GM21367 (cell line): Measurements from ENCODE around the gene TAF3.

Experiments
- ATAC-seq: cut with Tn5 transposase; IDR thresholded peaks from one replicate; pipeline ENCODE4 v1.9.1; 2021; ENCODE audit not compliant: unreplicated experiment

The TAF3 gene

DNA sequence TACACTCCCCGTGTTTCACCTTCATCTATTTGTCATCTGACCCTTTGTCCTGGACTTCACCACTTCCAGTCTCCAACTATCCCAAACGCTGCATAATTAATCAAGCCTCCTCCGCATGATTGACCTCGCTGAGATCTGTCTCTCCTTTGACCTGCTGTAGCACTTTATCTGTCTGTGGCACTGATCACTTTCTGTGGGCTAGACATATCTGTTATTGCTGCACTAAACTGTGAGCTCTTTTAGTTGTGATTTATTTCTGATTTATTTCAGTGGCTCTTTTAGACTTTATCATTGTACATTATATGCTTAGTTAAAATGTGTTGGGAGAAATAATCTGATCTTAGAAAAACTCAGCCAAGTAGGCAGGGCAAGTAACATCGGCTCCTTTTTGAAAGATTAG lies 144.3 kb downstream of the TAF3 start:
- ATAC-seq: no peak

- ATAC-seq: no peak
These were observed 147.2 kb downstream of the TAF3 start for GRCh38 chr10:7965457-7965856.

GRCh38 chr10:7967035-7967434 lies 148.7 kb downstream of the TAF3 start:
- ATAC-seq: no peak

DNA sequence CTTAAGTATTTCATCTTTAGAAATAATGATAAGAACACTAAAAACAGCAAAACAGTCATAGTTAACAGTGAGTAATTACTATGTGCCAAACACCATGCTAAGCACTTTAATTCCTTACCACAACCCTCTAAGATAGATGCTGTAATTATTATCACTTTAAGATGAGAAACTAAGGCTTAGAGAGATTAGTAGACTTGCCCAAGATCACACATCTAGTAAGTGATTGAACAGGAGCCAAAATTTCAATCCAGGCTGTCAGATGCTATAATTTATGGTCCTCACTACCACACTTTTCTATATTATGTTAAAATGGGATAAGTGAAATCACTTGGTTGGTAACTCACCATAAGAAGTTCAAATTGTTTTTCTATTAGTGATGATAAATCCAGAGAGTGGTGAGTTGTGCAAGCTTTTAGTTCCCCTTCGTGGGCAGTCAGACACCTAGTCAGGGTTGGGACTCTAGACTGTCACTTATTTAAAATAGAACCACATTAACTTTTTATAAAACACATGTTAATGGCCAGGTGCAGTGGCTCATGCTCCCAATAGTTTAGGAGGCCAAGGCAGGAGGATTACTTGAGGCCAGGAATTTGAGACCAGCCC lies 150.3 kb downstream of the TAF3 start:
- no peak for ATAC-seq

DNA sequence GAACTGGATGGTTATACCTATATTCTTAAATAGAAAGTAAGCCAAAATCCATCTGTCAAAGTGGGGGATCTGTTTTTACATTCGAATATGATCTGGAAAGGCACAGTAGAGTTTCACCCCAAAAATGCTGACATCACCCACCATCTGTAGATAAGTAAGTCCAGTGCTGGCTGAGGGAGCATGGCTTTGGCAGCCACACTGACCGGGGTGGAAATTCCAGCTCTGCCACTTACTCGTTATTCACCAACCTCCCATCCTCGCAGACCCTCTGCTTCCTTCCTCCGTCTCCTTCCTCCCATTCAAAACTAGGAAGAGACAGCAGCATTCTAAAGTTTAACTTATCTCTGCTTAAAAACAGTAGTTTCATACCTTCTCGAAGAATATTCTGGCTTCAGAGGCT lies 151.3 kb downstream of the TAF3 start:
- no peak for ATAC-seq

DNA sequence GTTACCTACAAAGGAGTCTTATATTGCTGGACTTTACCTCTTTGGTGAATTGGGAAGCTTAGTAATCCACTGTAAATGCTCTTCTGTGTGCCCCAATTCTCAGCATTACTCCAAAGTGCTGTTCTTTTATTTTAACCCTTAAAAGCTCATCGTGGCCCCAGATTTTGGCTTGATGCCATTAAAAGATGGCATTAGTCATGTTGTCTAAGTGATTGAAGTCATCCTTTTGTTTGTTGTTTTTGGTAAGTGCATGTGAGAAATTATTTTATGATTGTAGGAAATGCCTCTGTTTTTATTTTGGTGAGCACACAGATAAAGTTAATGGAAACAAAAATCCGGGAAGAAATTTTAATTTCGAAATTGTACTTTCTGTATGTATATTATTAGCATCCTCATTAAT lies 153.6 kb downstream of the TAF3 start:
- ATAC-seq: no peak

DNA sequence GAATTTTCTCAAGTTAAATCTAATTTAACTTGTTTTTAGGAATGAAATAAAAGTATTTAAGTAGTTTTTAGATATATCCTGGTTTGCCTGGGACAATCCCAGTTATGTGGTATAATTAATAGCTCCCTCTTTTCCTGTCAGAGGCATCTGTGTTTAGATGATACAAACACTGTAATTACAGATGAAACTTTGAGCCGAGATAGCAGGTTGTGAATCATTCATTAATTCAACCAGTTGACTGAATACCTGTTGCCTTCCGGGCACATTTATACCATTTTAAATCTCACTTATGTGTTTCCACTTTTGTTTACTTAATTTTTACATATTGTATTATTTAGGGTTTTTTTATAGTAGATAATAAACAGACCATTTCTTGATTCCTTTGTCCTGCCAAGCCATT lies 154.1 kb downstream of the TAF3 start:
- ATAC-seq: no peak

DNA sequence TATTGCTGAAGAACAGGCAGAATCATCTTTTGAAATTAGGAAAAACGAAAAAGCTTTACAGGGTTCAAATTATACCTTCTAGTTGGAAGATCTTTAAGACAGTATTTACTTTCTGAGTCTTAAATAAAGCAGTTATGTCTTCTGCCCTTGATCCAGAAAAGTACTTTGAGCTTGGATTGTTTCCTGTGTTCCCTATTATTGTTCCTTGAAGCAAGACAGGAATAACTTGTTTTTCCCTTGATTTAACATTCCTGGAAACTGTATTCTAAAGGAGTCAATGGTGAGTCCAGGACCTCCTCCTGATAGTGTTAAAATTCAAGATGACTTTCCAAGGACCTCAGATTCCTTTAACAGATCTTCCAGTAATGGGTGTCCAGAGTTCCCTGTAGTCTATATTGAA lies 161.9 kb downstream of the TAF3 start:
- no peak for ATAC-seq

DNA sequence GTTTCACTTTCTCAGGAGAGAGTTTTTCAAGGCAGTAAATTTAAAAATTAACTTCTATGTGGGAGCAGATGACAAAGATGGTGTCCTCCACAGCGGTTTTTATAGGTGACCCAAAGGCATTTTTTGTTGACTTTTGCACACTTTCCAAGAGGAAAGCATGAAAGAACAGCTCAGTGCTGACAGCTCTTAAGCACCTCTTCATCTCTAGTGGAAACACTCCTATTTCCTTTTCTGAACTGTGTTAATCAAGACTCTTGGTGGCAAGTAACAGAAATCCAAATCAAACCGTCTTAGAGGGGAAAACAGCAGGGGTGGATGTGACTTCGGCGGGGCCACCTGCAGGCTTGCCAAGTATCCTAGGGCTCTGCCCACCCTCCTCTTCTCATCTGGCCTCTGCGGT lies 164.4 kb downstream of the TAF3 start:
- no peak for ATAC-seq

DNA sequence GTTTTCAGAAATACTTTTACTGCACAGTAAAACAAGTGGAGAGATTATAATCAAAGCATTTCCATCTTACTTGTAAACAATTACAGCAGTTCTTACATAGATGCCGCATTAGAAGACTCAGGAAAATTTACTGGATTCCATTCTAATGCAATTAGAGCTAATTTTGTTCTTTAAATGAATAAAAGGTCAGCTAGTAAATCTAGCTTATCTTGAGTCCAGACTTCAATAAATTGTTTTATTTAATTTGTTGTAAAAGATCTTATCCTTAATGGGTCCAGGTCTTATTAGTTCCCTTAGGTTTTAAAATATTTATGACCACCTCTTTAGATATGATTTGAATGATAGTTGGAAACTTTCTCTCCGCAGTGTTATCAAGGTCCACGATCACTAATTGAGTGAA lies 166.0 kb downstream of the TAF3 start:
- no peak for ATAC-seq

DNA sequence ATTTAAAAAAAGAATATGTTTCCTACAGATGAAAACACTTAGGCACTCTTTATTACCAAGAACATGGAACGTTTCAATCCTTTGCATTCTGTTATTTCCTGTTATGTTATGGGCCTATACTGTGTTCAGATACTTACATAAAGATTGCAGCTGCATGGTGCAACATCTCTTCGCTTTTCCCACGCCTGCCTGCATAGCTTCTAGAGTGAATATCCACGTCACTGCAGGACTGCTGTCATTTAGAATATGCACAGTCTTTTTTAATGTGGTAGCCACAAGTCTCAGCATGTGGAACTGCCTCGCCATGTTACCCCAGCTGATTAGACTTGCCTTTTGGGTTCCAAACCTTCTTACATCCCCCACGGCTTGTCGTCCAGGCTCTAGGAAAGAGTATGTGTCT lies 166.6 kb downstream of the TAF3 start:
- no peak for ATAC-seq

GRCh38 chr10:7986851-7987250 lies 168.5 kb downstream of the TAF3 start:
- no peak for ATAC-seq

- no peak for ATAC-seq
These were observed 170.7 kb downstream of the TAF3 start for GRCh38 chr10:7988989-7989388.

DNA sequence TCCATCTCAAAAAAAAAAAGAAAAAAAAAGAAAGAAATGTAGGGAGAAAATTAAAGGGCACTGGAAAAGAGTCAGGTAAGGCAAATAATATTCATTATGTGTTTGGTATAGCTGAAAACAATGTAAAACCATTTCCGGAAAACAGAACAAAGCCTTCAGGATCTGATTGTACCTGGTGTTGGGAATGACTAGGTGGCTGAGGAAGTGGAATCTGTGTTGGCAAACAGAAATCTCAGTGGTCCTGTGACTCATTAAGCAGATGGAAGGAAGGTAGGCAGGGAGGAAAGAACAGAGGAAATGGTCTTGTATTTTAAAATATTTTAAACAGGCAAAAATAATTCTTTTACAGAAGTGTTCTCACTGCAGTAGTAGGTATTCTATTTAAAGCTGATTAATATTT lies 180.5 kb downstream of the TAF3 start:
- ATAC-seq: no peak

GRCh38 chr10:8004469-8005000 lies 186.2 kb downstream of the TAF3 start:
- no peak for ATAC-seq

- no peak for ATAC-seq
These were observed 188.1 kb downstream of the TAF3 start for GRCh38 chr10:8006274-8006999.

- no peak for ATAC-seq
These were observed 190.7 kb downstream of the TAF3 start for GRCh38 chr10:8009031-8009430.

- no peak for ATAC-seq
These were observed 194.7 kb downstream of the TAF3 start for GRCh38 chr10:8013006-8013405.

- no peak for ATAC-seq
These were observed 195.3 kb downstream of the TAF3 start for GRCh38 chr10:8013619-8014018.

GRCh38 chr10:8014649-8015048 lies 196.3 kb downstream of the TAF3 start:
- no peak for ATAC-seq

- no peak for ATAC-seq
These were observed 199.0 kb downstream of the TAF3 start for GRCh38 chr10:8017277-8017676.

- ATAC-seq: no peak
These were observed 205.0 kb downstream of the TAF3 start for GRCh38 chr10:8023321-8023720.

GRCh38 chr10:8023851-8024250 lies 205.5 kb downstream of the TAF3 start:
- no peak for ATAC-seq
